HEK293 (cell line): ENCODE measurements around the gene OR4Q3.
"Not testable (repeated sequence)": the region's sequence is repeated elsewhere in the genome, so short reads cannot be mapped to it uniquely, and the experiment has no call there.

Experiments
- CTCF ChIA-PET: fragments of 350-600 bp; formaldehyde crosslinking; extraction: SDS; loops from one replicate; lab custom pipeline; 2021; ENCODE audit warnings: antibody characterized with exemption; lab: Yijun Ruan, JAX
- POLR2A ChIA-PET: fragments of 300-600 bp; formaldehyde crosslinking; extraction: SDS; loops from one replicate; lab custom pipeline; 2020; ENCODE audit warnings: antibody characterized with exemption, inconsistent platforms; lab: Yijun Ruan, JAX
- H3K27ac ChIP-seq: fragments of 200-500 bp; sonication (Bioruptor generic); 2 replicates; pipeline ENCODE4 v1.5.1; 2014; ENCODE audit warnings: low read depth, low read length, control low read depth, inconsistent platforms; ENCODE audit errors: extremely low read depth
- H3K36me3 ChIP-seq, 2 experiments: fragments of 200-500 bp in 1 of 2; sonication (Bioruptor generic) in 1 of 2; 1 replicate in 1 of 2; 2 replicates in 1 of 2; pipeline ENCODE4 v1.5.1; 2014 to 2017; ENCODE audit warnings: inconsistent platforms in 2 of 2, low read length in 2 of 2; ENCODE audit not compliant: control insufficient read depth in 2 of 2, insufficient read depth in 1 of 2
- H3K4me1 ChIP-seq: fragments of 200-500 bp; sonication (Bioruptor generic); 2 replicates; pipeline ENCODE4 v1.5.1; 2014; ENCODE audit warnings: mild to moderate bottlenecking, low read length, inconsistent platforms; ENCODE audit not compliant: control insufficient read depth, insufficient read depth
- H3K4me3 ChIP-seq: 2 replicates; pipeline ENCODE4 v1.5.1; 2011; ENCODE audit warnings: low read depth, mild to moderate bottlenecking, control low read depth, low read length, moderate library complexity
- H3K9me3 ChIP-seq: fragments of 200-500 bp; sonication (Bioruptor generic); 2 replicates; pipeline ENCODE4 v1.5.1; 2014; ENCODE audit warnings: low read depth, low read length, inconsistent platforms; ENCODE audit not compliant: control insufficient read depth, insufficient read depth
- ELK4 ChIP-seq: IDR thresholded peaks from 2 replicates; pipeline ENCODE4 v1.6.1; 2011; ENCODE audit warnings: mild to moderate bottlenecking, low read depth, low read length, borderline replicate concordance
- HOXA7 ChIP-seq: sonication (generic); formaldehyde crosslinking; IDR thresholded peaks from 2 replicates; pipeline ENCODE4 v1.8.1; 2022; ENCODE audit warnings: missing genetic modification reagents, borderline replicate concordance
- KLF10 ChIP-seq: fragments of 450-650 bp; IDR thresholded peaks from 2 replicates; pipeline ENCODE4 v1.5.1; 2018; ENCODE audit warnings: missing biosample characterization, mild to moderate bottlenecking, missing genetic modification characterization
- PATZ1 ChIP-seq: fragments of 450-650 bp; formaldehyde crosslinking; IDR thresholded peaks from 2 replicates; pipeline ENCODE4 v1.5.1; 2016; ENCODE audit warnings: missing biosample characterization, missing genetic modification characterization
- SCRT2 ChIP-seq: fragments of 450-650 bp; formaldehyde crosslinking; IDR thresholded peaks from 2 replicates; pipeline ENCODE4 v1.5.1; 2016; ENCODE audit warnings: missing biosample characterization, missing genetic modification characterization
- TSHZ1 ChIP-seq: fragments of 450-650 bp; formaldehyde crosslinking; IDR thresholded peaks from 2 replicates; pipeline ENCODE4 v1.5.1; 2016; ENCODE audit warnings: missing biosample characterization, missing genetic modification characterization, borderline replicate concordance
- ZNF514 ChIP-seq: fragments of 450-650 bp; formaldehyde crosslinking; IDR thresholded peaks from 2 replicates; pipeline ENCODE4 v1.5.1; 2016; ENCODE audit warnings: missing biosample characterization, missing genetic modification characterization
- ZNF549 ChIP-seq: fragments of 450-650 bp; IDR thresholded peaks from 2 replicates; pipeline ENCODE4 v1.5.1; 2018; ENCODE audit warnings: missing biosample characterization, missing genetic modification characterization, mild to moderate bottlenecking, inconsistent platforms, moderate library complexity
- ZNF571 ChIP-seq: fragments of 450-650 bp; formaldehyde crosslinking; IDR thresholded peaks from 2 replicates; pipeline ENCODE4 v1.5.0; 2017; ENCODE audit warnings: missing biosample characterization, missing genetic modification characterization
- ZNF692 ChIP-seq: fragments of 450-650 bp; formaldehyde crosslinking; IDR thresholded peaks from 2 replicates; pipeline ENCODE4 v1.5.1; 2016; ENCODE audit warnings: missing biosample characterization, missing genetic modification characterization
- ZSCAN5A ChIP-seq: fragments of 450-650 bp; formaldehyde crosslinking; IDR thresholded peaks from 2 replicates; pipeline ENCODE4 v1.5.1; 2016; ENCODE audit warnings: missing biosample characterization, missing genetic modification characterization

The OR4Q3 gene

GRCh38 chr14:19729763-19730162, 13.6 kb upstream of the OR4Q3 start:
- CTCF ChIA-PET, result no interaction called here
- POLR2A ChIA-PET, result no interaction called here

GRCh38 chr14:19733893-19734292, 9.5 kb upstream of the OR4Q3 start:
- H3K4me3 ChIP-seq, H3K9me3 ChIP-seq, H3K36me3 ChIP-seq, POLR2A ChIA-PET, CTCF ChIA-PET, H3K27ac ChIP-seq, H3K4me1 ChIP-seq: not testable (repeated sequence)

More at GRCh38 chr14:19729763-19730162, 13.6 kb upstream of the OR4Q3 start:
- no peaks in the 10 kb centered on the region for H3K9me3 ChIP-seq
- TF ChIP-seq ELK4 (no peak), SCRT2 (no peak), TSHZ1 (tag by site-specific recombination) (no peak), PATZ1 (tag by site-specific recombination) (no peak), ZNF514 (tag by site-specific recombination) (no peak), KLF10 (tag by site-specific recombination) (no peak), HOXA7 (CRISPR knock-in tag) (no peak), ZNF571 (tag by site-specific recombination) (no peak), ZNF692 (tag by site-specific recombination) (no peak)
- TF ChIP-seq, all 188 proteins: peak for 0
- Histone ChIP-seq H3K36me3 (no peaks in the 10 kb centered on the region), H3K27ac (no peak overlapping the region), H3K4me1 (no peaks in the 10 kb centered on the region), H3K4me3 (no peak overlapping the region)

- H3K9me3 ChIP-seq, H3K4me1 ChIP-seq, H3K36me3 ChIP-seq, H3K27ac ChIP-seq, H3K4me3 ChIP-seq, CTCF ChIA-PET, POLR2A ChIA-PET: not testable (repeated sequence)
Observed at GRCh38 chr14:19752316-19752715, 8.9 kb downstream of the OR4Q3 start.

- TF ChIP-seq ZSCAN5A, result no peak
- TF ChIP-seq ZNF549, result no peak
- H3K36me3 ChIP-seq, result no peaks in the 10 kb centered on the region
- CTCF ChIA-PET, result no interaction called here
- H3K4me3 ChIP-seq, result no peak overlapping the region
- POLR2A ChIA-PET, result no interaction called here
- H3K4me1 ChIP-seq, result no peaks in the 10 kb centered on the region
- no peak overlapping the region for H3K27ac ChIP-seq
- no peaks in the 10 kb centered on the region for H3K9me3 ChIP-seq
Observed at GRCh38 chr14:19754172-19754571, 10.8 kb downstream of the OR4Q3 start.

GRCh38 chr14:19771491-19771890, 28.1 kb downstream of the OR4Q3 start:
- CTCF ChIA-PET, H3K4me3 ChIP-seq, H3K9me3 ChIP-seq, POLR2A ChIA-PET, H3K4me1 ChIP-seq, H3K36me3 ChIP-seq, H3K27ac ChIP-seq: not testable (repeated sequence)
